ENCODE data around the gene HEPACAM. TPM values are rescaled to one million over a fixed set of nuclear protein-coding genes. Genes with fewer than 3 reads are reported as not detected.

HEPACAM gene
- total and polyA plus RNA-seq, 2 donors (not counting 3 experiments of a cell fraction or from before 2014, with no cell fraction given), result not detected

DNA sequence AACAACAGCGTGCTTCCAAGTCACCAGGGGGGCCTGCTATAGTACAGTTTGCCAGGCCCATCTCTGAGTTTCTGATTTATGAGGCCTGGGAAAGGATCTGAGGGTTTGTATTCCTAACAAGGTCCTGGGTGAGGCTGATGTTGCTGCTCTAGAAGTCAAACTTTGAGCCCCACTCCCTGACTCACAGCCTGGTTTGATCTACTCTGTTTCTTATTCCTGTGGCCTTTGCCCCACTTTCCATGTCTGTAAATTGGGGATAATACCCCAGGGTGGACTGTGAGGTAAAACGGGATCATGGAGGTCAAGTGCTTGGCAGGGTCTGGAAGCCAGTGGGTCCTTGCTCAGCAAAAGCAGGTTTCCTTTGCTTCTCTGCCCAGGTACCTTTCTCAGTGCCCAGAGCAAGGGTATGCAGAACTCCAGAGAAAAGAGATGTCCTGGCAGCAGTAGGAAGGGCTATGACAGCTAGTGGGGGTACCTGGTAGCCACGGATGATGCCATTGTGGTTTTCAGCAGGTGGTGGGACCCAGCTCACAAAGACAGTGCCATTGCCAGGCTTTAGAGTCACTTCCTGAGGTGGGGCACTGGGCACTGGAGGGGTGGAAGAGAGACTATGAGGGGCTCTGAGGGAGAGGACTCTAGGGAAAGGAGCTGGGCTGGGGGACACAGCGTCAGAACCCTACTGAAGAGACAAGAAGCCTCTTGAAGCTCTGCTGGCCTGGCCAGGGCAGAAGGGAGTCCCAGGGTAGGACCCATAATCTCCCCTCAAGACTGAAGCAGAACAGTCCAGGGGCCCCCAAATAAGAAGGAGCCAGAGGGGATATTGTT, 41.0 kb downstream of the HEPACAM start:
- H3K79me2 ChIP-seq (ENCODE audit: control insufficient read depth, insufficient read depth, low read length), result peaks cover 73% of the 10 kb centered on the region
- CTCF ChIA-PET, result interaction anchor here (0.6 to 3.2 kb wide), 8 partner anchors 13 to 49 kb away, joined by 3 to 13 read pairs (median 6); no protein-coding TSS in a partner anchor
- intact Hi-C loops (cut with micrococcal nuclease) (loop anchor here (5.0 to 10.0 kb wide), 4 partner anchors 142 to 1833 kb away; partner anchors contain the start of genes HSPA8 and STT3A), dilution Hi-C loops (cut with MboI; ENCODE audit: extremely low pct_ligation_motif_present, low sequenced_read_pairs) (no loop called here)
- H4K20me1 ChIP-seq (replicated peaks; ENCODE audit: control insufficient read depth, extremely low read depth, insufficient read depth, low read length), result no peaks in the 10 kb centered on the region
- peaks cover 38 to 47% of the 10 kb centered on the region in 2 experiments for H3K36me3 ChIP-seq (ENCODE audit: control insufficient read depth in 2 of 2, extremely low read depth in 1 of 2, insufficient read depth in 2 of 2, low read length in 2 of 2)
- H3K9ac ChIP-seq (replicated peaks; ENCODE audit: extremely low read depth, insufficient read depth, low read length), result peak overlapping the region; percentile 88
- POLR2A ChIA-PET, result interaction anchor here (1.0 to 1.1 kb wide), 4 partner anchors 8 to 59 kb away, joined by 3 to 10 read pairs (median 4); partner anchors contain the start of gene CCDC15
- BruUV-seq (replicated peaks), result no TSS peak
- H3K27ac ChIP-seq (ENCODE audit: insufficient read depth, low read depth, low read length), result peak overlapping the region; percentile 95
- no peaks in the 10 kb centered on the region for H3K9me3 ChIP-seq (replicated peaks; ENCODE audit: control insufficient read depth, insufficient read depth, low read length)
- no peaks in the 10 kb centered on the region for H3K27me3 ChIP-seq (ENCODE audit: control insufficient read depth in 2 of 2, insufficient read depth in 2 of 2, low read length in 2 of 2)
- no peak overlapping the region for H2AFZ ChIP-seq (ENCODE audit: low read depth, low read length)
- no peaks in the 10 kb centered on the region for H3K9me1 ChIP-seq (replicated peaks; ENCODE audit: control insufficient read depth, extremely low read depth, insufficient read depth, low read length)
- no peak for FAIRE-seq
- peaks cover 72% of the 10 kb centered on the region for H3K4me1 ChIP-seq (ENCODE audit: control insufficient read depth, extremely low read depth, insufficient read depth, low read length)
- H3K4me2 ChIP-seq (ENCODE audit: insufficient read depth, low read length), result peak overlapping the region; percentile 78
- TF ChIP-seq POLR2A (IDR thresholded peaks at IDR 0.05; ENCODE audit: low read depth, low read length) (peak; percentile 10), GATA2 (IDR thresholded peaks at IDR 0.05; ENCODE audit: insufficient read depth, insufficient read length, low read depth, low read length) (no peak), POLR2AphosphoS5 (IDR thresholded peaks at IDR 0.05; ENCODE audit: insufficient read depth, low read depth, low read length) (peak; percentile 31)
- peak overlapping the region; percentile 76 to 89 (median 88) for H3K4me3 ChIP-seq (replicated peaks in 1 of 3; ENCODE audit: insufficient read depth in 1 of 3, low read depth in 1 of 3, low read length in 3 of 3)
- no peak for DNase-seq (ENCODE audit: low read depth, low spot score)

DNA sequence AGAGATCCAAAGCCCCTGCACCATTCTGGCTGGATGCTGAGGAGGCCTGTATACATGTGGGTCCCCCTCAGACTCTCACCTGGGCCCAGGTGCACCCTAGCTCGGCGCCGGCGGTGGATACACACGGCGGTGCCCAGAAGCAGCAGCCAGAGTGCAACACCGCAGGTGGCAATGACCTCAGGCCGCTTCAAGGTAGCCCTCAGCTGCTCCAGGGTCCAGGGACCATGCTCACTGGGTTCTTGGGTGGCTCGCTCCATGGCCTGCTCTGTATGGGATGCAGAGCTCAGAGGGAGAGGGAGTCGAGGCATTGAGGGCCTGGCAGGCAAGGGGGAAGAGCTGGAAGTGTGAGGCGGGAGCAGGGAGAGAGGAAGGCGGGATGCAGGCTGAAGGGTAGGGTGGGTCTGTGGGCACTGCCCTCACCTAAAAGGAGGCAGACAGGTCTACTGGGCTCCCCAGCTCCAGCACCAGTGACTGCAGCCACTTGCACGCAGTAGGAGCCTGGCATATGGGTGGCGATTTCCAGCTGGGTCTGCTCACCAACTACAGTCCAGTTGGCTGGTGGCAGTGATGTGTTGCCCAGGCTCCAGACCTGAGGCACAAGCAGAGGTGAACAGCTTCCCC, 42.0 kb downstream of the HEPACAM start:
- Histone ChIP-seq H3K9me3 (replicated peaks; ENCODE audit: control insufficient read depth, insufficient read depth, low read length) (no peaks in the 10 kb centered on the region), H3K9ac (replicated peaks; ENCODE audit: extremely low read depth, insufficient read depth, low read length) (no peak overlapping the region), H3K4me3 (replicated peaks in 1 of 3; ENCODE audit: insufficient read depth in 1 of 3, low read depth in 1 of 3, low read length in 3 of 3) (peak overlapping the region in 2 of 3 experiments; percentile 6 to 23), H4K20me1 (replicated peaks; ENCODE audit: control insufficient read depth, extremely low read depth, insufficient read depth, low read length) (no peaks in the 10 kb centered on the region), H3K79me2 (ENCODE audit: control insufficient read depth, insufficient read depth, low read length) (peaks cover 83% of the 10 kb centered on the region), H2AFZ (ENCODE audit: low read depth, low read length) (no peak overlapping the region), H3K36me3 (ENCODE audit: control insufficient read depth in 2 of 2, extremely low read depth in 1 of 2, insufficient read depth in 2 of 2, low read length in 2 of 2) (peaks cover 47 to 51% of the 10 kb centered on the region in 2 experiments), H3K27ac (ENCODE audit: insufficient read depth, low read depth, low read length) (peak overlapping the region; percentile 29), H3K27me3 (ENCODE audit: control insufficient read depth in 2 of 2, insufficient read depth in 2 of 2, low read length in 2 of 2) (no peaks in the 10 kb centered on the region), H3K4me2 (ENCODE audit: insufficient read depth, low read length) (peak overlapping the region; percentile 78), H3K4me1 (ENCODE audit: control insufficient read depth, extremely low read depth, insufficient read depth, low read length) (peaks cover 72% of the 10 kb centered on the region), H3K9me1 (replicated peaks; ENCODE audit: control insufficient read depth, extremely low read depth, insufficient read depth, low read length) (no peaks in the 10 kb centered on the region)
- BruUV-seq (replicated peaks), result no TSS peak
- POLR2A ChIA-PET, result interaction anchor here (1.0 to 4.0 kb wide), 2 partner anchors 11 to 60 kb away, joined by 3 to 23 read pairs; partner anchors contain the start of gene CCDC15
- intact Hi-C loops (cut with micrococcal nuclease), result loop anchor here (10.0 kb wide), 1 partner anchor 701 kb away; the partner anchor contains the start of gene STT3A
- peak; percentile 53 for TF ChIP-seq POLR2A (IDR thresholded peaks at IDR 0.05; ENCODE audit: low read depth, low read length)
- no peak for TF ChIP-seq EZH2 (IDR thresholded peaks at IDR 0.05; ENCODE audit: borderline replicate concordance, low read depth, low read length, severe bottlenecking)
- TF ChIP-seq POLR2AphosphoS5 (IDR thresholded peaks at IDR 0.05; ENCODE audit: insufficient read depth, low read depth, low read length), result no peak
- TF ChIP-seq FOS (IDR thresholded peaks at IDR 0.05; ENCODE audit: borderline replicate concordance, insufficient read depth, low read length), result no peak
- TF ChIP-seq, protein P1, sequence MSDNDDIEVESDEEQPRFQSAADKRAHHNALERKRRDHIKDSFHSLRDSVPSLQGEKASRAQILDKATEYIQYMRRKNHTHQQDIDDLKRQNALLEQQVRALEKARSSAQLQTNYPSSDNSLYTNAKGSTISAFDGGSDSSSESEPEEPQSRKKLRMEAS (IDR thresholded peaks at IDR 0.05; ENCODE audit: insufficient read depth, insufficient read length), result no peak
- TF ChIP-seq, protein P2, sequence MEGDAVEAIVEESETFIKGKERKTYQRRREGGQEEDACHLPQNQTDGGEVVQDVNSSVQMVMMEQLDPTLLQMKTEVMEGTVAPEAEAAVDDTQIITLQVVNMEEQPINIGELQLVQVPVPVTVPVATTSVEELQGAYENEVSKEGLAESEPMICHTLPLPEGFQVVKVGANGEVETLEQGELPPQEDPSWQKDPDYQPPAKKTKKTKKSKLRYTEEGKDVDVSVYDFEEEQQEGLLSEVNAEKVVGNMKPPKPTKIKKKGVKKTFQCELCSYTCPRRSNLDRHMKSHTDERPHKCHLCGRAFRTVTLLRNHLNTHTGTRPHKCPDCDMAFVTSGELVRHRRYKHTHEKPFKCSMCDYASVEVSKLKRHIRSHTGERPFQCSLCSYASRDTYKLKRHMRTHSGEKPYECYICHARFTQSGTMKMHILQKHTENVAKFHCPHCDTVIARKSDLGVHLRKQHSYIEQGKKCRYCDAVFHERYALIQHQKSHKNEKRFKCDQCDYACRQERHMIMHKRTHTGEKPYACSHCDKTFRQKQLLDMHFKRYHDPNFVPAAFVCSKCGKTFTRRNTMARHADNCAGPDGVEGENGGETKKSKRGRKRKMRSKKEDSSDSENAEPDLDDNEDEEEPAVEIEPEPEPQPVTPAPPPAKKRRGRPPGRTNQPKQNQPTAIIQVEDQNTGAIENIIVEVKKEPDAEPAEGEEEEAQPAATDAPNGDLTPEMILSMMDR (IDR thresholded peaks at IDR 0.05; ENCODE audit: extremely low read depth in 1 of 2, insufficient read depth in 1 of 2, low read depth in 1 of 2, low read length in 2 of 2), result no peak
- no peak for TF ChIP-seq MYC (IDR thresholded peaks at IDR 0.05; ENCODE audit: low read depth, low read length)
- no peak for TF ChIP-seq JUN (IDR thresholded peaks at IDR 0.05; ENCODE audit: borderline replicate concordance, insufficient read depth, insufficient read length, low read depth)
- DNase-seq (ENCODE audit: low read depth, low spot score), result no peak
- CTCF ChIA-PET, result interaction anchor here (1.1 to 3.2 kb wide), 3 partner anchors 10 to 17 kb away, joined by 3 to 13 read pairs (median 6); no protein-coding TSS in a partner anchor
- no peak for FAIRE-seq
- dilution Hi-C loops (cut with MboI; ENCODE audit: extremely low pct_ligation_motif_present, low sequenced_read_pairs), result no loop called here

All from endothelial cell of umbilical vein (primary cell).